Activated CD4-positive, alpha-beta T cell treated with anti-CD3 and anti-CD28 coated beads, Interleukin-2, amount 10 ng/mL, durations not matched to agents 7 days and 5 days (primary cell): Measurements from ENCODE around the gene ZIC5. TPM values are rescaled to one million over a fixed set of nuclear protein-coding genes. Genes with fewer than 3 reads are reported as not detected.
"Not testable (repeated sequence)": the region's sequence is repeated elsewhere in the genome, so short reads cannot be mapped to it uniquely, and the experiment has no call there.

ENCODE experiments used
- CTCF ChIA-PET: fragments of 350-600 bp; sonication (Branson Sonifier 250); formaldehyde crosslinking; loops from one replicate; lab custom pipeline; 2021; ENCODE audit warnings: antibody characterized with exemption; lab: Charles Lee
- POLR2A ChIA-PET: fragments of 350-600 bp; sonication (Branson Sonifier 250); formaldehyde crosslinking; loops from one replicate; lab custom pipeline; 2021; ENCODE audit warnings: antibody characterized with exemption; lab: Charles Lee
- DNase-seq: peaks from one replicate; pipeline ENCODE4 v3.0.0-alpha.2; 2020
- H3K27ac Mint-ChIP-seq: one replicate; pipeline ENCODE4 v1.8.0; 2021; ENCODE audit warnings: mild to moderate bottlenecking, moderate library complexity, mixed read lengths
- H3K27me3 Mint-ChIP-seq: one replicate; pipeline ENCODE4 v1.8.0; 2021; ENCODE audit warnings: mixed read lengths
- H3K36me3 Mint-ChIP-seq: one replicate; pipeline ENCODE4 v1.8.0; 2021; ENCODE audit warnings: low read depth, mixed read lengths
- H3K4me1 Mint-ChIP-seq: one replicate; pipeline ENCODE4 v1.8.0; 2021; ENCODE audit warnings: mixed read lengths
- H3K4me3 Mint-ChIP-seq: one replicate; pipeline ENCODE4 v1.8.0; 2021; ENCODE audit warnings: mild to moderate bottlenecking, moderate library complexity, mixed read lengths
- H3K9me3 Mint-ChIP-seq: one replicate; pipeline ENCODE4 v1.8.0; 2021; ENCODE audit warnings: mixed read lengths
- total RNA-seq, 2 experiments: library from RNA; stranded (reverse); gene quantifications; one replicate each; pipeline ENCODE4 v1.2.3, GENCODE V29; 2021

The ZIC5 gene
- total RNA-seq, 2 experiments from 2014 or later: not detected

DNA sequence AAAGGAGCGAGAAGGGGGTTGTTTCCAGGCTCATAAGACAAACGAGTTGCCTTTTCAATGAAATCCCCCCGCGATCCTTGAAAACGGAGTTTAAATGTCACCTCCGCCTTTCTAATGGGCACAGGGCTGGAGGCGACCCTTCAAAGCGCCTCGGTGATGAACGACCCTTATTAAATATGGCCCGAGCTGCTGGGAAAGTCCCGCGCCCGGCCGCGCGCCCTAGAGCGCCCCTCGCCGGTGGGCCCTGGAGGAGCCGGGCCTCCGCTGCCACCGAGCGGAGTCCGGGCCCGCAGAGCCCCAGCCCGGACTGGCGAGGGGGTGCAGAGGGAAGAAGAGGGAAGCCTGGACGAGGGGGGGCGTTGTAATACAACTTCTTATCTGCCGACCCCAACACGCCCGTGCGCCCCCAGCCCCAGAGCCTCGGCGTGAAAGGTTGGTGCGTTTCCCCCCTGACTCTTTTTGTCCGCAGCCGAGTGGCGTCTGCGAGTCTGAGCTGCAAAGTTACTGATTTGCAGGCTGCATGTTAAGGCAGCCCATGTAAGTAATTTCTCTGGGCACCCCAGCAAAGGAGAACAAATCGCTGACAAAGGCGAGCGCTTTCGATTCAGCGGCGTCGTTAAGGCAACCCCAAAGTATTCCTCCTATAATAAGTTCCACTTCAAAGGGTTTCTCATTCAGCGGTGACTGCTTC lies 11.9 kb downstream of the ZIC5 start:
- CTCF ChIA-PET: interaction anchor here (1.2 to 1.8 kb wide), 3 partner anchors 31 to 304 kb away, joined by 3 to 6 read pairs (median 3); no protein-coding TSS in a partner anchor
- peaks cover 18% of the 10 kb centered on the region for H3K4me1 Mint-ChIP-seq
- DNase-seq: no peak
- peaks cover 2% of the 10 kb centered on the region for H3K9me3 Mint-ChIP-seq
- H3K27me3 Mint-ChIP-seq: peaks cover 84% of the 10 kb centered on the region
- no peaks in the 10 kb centered on the region for H3K36me3 Mint-ChIP-seq
- H3K4me3 Mint-ChIP-seq: peak overlapping the region; percentile 32
- POLR2A ChIA-PET: no interaction called here
- H3K27ac Mint-ChIP-seq: no peak overlapping the region

DNA sequence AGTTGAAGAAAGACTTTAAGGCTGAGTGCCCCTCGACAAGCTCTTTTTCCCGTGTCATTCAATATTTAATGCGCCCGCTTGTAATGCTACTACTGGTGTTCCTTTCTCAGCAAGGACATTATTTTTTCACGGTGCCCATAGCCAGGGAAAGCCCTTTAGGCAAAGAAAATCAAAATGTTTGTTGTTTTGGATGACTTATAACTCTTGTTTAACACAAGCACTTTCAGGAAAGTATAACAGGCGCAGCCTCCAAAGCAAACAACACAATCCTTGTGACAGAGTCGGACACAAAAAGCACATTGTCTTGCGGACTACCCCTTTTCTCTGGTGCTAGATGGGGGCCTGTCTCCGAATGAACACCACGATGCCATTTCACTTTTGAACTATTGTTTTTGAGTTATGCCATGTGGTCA lies 12.4 kb downstream of the ZIC5 start:
- no peak overlapping the region for H3K4me3 Mint-ChIP-seq
- CTCF ChIA-PET: interaction anchor here (1.2 to 1.8 kb wide), 4 partner anchors 17 to 37 kb away, joined by 3 to 6 read pairs (median 4); no protein-coding TSS in a partner anchor
- no peaks in the 10 kb centered on the region for H3K36me3 Mint-ChIP-seq
- peaks cover 86% of the 10 kb centered on the region for H3K27me3 Mint-ChIP-seq
- peaks cover 18% of the 10 kb centered on the region for H3K4me1 Mint-ChIP-seq
- no peak overlapping the region for H3K27ac Mint-ChIP-seq
- no peak for DNase-seq
- peaks cover 2% of the 10 kb centered on the region for H3K9me3 Mint-ChIP-seq
- POLR2A ChIA-PET: no interaction called here

DNA sequence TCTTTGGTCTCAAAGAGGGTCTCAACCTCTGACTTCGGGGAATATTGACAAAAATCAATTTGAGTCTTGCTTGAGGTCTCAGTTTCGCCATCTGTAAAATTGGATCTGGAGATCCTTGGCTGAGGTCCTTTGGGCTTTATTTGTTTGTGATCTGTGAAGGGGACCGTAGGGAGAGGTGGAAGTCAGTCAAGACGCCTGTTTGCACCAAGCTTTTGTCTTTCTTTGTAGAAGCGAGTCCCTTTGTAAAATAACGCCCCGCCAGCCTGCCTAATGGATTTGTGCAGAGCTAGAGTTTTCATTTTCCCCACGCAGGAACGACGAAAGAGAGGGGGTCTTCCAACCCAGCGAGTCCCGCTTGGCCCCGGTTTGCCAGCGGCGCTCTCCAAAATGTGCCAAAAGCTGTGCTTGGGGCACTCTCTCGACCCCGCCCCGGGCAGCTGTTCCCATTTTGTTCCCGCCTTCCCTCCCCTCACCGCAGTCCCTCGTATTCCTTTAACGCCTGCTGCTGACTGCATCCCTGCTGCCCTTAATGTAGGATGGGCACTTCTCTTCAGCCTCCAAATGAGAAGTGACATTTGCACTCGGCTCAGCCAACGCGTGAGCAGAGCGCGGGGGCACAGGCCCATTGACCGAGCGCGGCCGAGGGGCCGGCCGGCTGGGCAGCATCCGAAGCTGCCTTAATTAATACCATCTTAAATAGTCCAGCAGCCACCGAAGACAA lies 13.0 kb downstream of the ZIC5 start:
- DNase-seq: no peak
- Mint-ChIP-seq H3K27me3 (peaks cover 86% of the 10 kb centered on the region), H3K36me3 (no peaks in the 10 kb centered on the region), H3K9me3 (peaks cover 2% of the 10 kb centered on the region), H3K27ac (no peak overlapping the region), H3K4me3 (no peak overlapping the region), H3K4me1 (peaks cover 18% of the 10 kb centered on the region)
- ChIA-PET POLR2A (no interaction called here), CTCF (interaction anchor here (0.7 to 1.8 kb wide), 6 partner anchors 17 to 557 kb away, joined by 3 to 6 read pairs (median 3); no protein-coding TSS in a partner anchor)

DNA sequence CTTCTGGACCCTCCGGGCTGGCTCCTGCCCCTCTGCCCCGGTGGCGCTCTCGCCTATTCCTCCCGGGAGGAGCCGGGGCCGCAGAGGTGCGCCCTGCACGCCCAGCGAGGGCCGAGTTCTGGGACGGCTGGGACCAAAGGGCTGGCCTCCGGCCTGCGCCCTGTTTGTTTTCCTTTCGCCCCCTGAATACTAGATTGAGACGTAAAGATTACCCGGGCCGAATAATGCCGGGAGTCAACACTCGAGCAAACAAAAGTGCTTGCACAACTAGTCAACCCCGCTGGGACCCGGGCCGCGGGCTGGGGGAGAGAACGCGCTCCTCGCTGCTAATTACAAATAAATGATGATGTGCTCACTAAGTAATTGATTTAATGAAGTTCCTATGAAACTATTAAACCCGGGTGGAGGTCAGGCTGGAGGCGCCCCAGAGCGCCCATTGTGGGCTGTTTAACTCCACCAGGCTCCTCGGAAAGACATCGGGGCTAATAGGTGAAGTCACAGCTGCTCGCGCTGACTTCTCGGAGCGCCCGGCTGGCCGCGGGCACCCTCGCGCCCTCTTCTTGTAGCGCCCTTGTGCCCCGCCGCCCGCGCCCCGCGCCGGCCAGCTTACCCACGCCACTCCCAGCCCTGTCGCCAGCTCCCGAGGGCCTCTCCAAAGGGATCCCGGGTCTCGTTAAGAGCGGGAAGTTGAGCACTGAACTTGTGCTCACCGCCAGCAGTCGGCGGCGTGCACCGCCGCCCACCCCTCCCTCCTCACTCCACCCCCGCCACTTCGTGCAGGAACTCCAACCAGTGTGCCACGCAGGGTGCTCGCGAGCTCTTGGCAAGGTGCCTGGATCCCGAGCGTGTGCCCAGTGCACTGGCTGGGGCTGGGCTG lies 14.9 kb downstream of the ZIC5 start:
- CTCF ChIA-PET: interaction anchor here (0.5 to 1.2 kb wide), 5 partner anchors 24 to 290 kb away, joined by 3 to 4 read pairs (median 3); no protein-coding TSS in a partner anchor

DNA sequence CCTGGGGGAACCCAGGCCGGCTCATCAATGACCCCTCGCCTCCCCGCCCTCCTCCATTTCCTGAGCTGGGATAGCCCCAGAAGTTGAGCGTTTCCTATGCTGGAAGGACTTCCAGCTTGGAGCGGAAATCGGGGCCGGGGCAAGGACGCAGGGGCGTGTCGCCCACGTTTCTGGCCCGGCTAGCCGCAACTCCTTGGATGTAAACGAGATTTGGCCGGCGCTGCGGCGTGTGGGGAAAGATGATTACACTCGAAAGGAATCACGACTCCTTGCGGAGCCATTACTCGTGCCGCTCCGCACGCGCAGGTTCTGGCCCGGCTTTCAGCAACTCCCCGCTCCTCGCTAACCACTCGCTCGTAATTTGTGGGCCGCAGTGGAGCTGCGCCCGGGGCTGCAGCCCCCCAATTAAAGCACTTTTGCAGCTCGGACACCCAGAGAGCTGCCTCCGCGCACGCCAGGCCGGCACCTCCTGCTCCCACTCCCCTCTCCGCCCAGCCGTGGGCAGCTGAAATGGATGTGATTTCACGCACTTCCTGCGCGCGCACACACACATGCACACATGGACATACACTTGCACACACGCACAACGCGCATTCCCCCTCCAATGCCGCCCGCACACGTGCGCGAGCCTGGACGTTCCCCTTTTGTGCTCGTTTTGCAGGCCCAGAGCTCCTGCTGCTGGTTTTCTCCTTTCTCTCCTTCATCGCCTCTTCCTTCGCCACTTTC lies 15.7 kb downstream of the ZIC5 start:
- peaks cover 88% of the 10 kb centered on the region for H3K27me3 Mint-ChIP-seq
- peaks cover 2% of the 10 kb centered on the region for H3K9me3 Mint-ChIP-seq
- no peak overlapping the region for H3K4me3 Mint-ChIP-seq
- H3K27ac Mint-ChIP-seq: peak overlapping the region; percentile 41
- CTCF ChIA-PET: interaction anchor here (0.6 to 1.2 kb wide), 4 partner anchors 14 to 47 kb away, joined by 3 read pairs; no protein-coding TSS in a partner anchor
- no peaks in the 10 kb centered on the region for H3K36me3 Mint-ChIP-seq
- POLR2A ChIA-PET: no interaction called here
- peaks cover 18% of the 10 kb centered on the region for H3K4me1 Mint-ChIP-seq
- DNase-seq: no peak

More for the DNA sequence above, 14.9 kb downstream of the ZIC5 start:
- H3K4me3 Mint-ChIP-seq: peak overlapping the region; percentile 19
- H3K27me3 Mint-ChIP-seq: peaks cover 91% of the 10 kb centered on the region
- no peak for DNase-seq
- H3K9me3 Mint-ChIP-seq: peaks cover 2% of the 10 kb centered on the region
- no peaks in the 10 kb centered on the region for H3K36me3 Mint-ChIP-seq
- peak overlapping the region; percentile 31 for H3K27ac Mint-ChIP-seq
- peaks cover 18% of the 10 kb centered on the region for H3K4me1 Mint-ChIP-seq
- POLR2A ChIA-PET: no interaction called here

DNA sequence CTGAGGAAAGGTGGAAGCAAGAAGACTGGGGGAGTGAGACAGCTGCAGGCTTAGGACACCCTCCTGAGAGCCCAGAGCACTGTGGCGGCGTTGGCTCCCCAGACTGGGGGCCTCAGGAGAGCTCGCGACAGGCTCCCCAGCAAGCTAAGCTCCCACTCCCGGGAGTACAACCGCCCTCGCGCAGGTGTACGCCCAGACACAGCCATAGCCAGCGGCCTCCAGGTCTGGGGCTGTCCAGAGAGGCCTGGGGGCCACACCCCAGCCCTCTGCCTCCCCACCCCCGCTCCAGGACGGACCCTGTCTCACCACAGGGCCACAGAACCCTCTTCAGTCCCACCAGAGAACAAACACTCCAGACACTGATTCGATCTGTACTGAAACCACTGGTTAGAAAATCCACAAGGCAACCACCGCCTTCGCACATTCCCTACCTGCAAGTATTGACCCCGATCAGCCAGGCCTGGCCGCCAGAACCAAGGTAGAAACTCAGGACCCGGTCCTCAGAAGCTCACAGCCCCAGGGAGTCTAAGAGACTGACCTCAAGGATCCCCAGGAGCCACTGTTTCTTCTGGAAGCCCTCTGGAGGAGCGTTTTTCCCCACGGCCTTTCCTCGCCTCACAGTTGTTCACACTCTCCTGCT lies 16.3 kb downstream of the ZIC5 start:
- no peak overlapping the region for H3K27ac Mint-ChIP-seq
- DNase-seq: no peak
- ChIA-PET POLR2A (no interaction called here), CTCF (interaction anchor here (0.7 kb wide), 1 partner anchor 15 kb away, joined by 3 read pairs; no protein-coding TSS in a partner anchor)
- H3K4me3 Mint-ChIP-seq: no peak overlapping the region
- H3K36me3 Mint-ChIP-seq: no peaks in the 10 kb centered on the region
- peaks cover 2% of the 10 kb centered on the region for H3K9me3 Mint-ChIP-seq
- peaks cover 18% of the 10 kb centered on the region for H3K4me1 Mint-ChIP-seq
- H3K27me3 Mint-ChIP-seq: peaks cover 88% of the 10 kb centered on the region

DNA sequence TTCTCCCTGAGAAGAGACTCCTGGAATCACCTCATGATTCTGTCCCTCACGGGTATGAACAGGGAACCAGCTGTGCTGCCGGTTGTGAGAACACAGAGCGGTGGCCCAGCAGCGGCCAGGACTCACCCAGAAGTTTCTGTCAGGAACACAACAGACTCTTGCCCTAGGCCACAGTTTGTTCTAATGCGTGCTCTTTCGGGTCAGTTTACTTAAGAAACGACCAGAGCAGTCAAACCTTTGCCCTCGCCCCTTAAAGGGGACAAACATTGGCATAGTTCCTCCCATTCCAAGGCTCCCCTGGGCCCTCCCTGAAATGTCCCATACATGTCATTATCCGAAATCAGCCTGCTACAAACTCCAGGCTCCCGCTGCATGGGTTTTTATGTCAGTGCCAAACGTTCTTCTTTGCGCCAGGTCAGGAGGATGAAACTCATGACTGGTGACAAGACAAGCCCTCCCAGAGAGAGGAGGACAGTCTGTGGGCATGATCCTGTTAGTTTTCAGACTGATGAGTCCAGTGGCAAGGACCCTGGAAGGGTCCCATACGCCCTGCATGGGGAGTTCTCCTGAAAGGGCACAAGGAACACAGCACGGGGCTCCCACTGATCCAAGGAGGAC lies 18.3 kb downstream of the ZIC5 start:
- H3K27ac Mint-ChIP-seq: no peak overlapping the region
- ChIA-PET CTCF (no interaction called here), POLR2A (no interaction called here)
- no peaks in the 10 kb centered on the region for H3K9me3 Mint-ChIP-seq
- no peak for DNase-seq
- no peaks in the 10 kb centered on the region for H3K36me3 Mint-ChIP-seq
- H3K4me1 Mint-ChIP-seq: peaks cover 9% of the 10 kb centered on the region
- peaks cover 87% of the 10 kb centered on the region for H3K27me3 Mint-ChIP-seq
- H3K4me3 Mint-ChIP-seq: no peak overlapping the region

DNA sequence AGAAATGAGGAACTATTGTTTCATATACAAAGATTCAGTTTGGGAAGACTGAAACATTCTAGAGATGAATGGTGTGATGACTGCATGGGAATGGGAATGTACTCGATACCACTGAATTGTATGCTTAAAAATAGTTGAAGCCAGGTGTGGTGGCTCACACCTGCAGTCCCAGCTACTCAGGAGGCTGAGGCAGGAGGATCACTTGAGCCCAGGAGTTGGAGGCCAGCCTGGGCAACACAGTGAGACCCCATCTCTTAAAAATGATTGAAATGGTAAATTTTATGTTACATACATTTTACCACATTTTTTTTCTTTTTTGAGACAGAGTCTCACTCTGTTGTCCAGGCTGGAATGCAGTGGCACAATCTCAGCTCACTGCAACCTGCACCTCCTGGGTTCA lies 19.9 kb downstream of the ZIC5 start:
- POLR2A ChIA-PET, DNase-seq, H3K4me3 Mint-ChIP-seq, H3K27ac Mint-ChIP-seq, H3K4me1 Mint-ChIP-seq, H3K36me3 Mint-ChIP-seq, H3K9me3 Mint-ChIP-seq: not testable (repeated sequence)
- CTCF ChIA-PET: interaction anchor here (0.7 to 1.5 kb wide), 2 partner anchors 32 to 1017 kb away, joined by 3 to 4 read pairs; no protein-coding TSS in a partner anchor
- peaks cover 82% of the 10 kb centered on the region for H3K27me3 Mint-ChIP-seq

DNA sequence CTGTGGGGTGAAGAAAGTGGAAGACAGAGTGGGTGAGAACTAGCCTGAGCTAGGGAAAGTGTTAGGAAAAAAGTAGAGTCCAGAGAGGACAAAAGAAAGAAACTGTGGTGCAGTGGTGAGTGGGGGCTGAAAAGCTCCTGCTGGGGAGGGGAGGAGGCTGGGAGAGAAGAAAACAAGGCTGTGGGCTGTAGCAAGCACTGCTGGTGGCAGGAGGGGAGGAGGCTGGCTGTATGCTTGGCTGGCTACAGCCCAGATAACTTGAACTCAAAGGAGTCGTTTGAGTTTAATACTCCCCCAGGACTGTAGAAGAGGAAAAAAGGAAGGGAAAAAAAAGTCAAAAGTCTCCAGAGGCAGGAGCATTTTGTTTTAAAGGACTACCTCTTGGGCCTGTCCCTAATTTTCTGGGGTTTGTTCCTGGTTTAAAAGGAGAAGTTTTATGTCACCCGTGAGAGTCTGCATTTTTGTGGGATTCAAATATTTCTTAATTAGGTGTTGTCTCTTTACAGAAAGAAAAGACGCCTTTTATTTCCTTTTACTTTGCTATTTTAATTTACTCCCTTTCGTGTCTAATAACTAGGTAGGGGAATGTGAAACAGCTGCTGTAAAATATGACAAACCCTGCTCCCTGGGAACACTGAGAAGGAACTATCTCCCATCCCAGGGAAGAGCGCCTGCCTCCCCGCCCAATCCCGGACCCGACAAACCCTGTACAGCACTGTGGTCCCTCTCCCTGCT lies 21.7 kb downstream of the ZIC5 start:
- no peak for DNase-seq
- no peaks in the 10 kb centered on the region for H3K4me1 Mint-ChIP-seq
- no peak overlapping the region for H3K27ac Mint-ChIP-seq
- no peaks in the 10 kb centered on the region for H3K9me3 Mint-ChIP-seq
- ChIA-PET CTCF (no interaction called here), POLR2A (no interaction called here)
- no peaks in the 10 kb centered on the region for H3K36me3 Mint-ChIP-seq
- H3K27me3 Mint-ChIP-seq: peaks cover 72% of the 10 kb centered on the region
- no peak overlapping the region for H3K4me3 Mint-ChIP-seq

DNA sequence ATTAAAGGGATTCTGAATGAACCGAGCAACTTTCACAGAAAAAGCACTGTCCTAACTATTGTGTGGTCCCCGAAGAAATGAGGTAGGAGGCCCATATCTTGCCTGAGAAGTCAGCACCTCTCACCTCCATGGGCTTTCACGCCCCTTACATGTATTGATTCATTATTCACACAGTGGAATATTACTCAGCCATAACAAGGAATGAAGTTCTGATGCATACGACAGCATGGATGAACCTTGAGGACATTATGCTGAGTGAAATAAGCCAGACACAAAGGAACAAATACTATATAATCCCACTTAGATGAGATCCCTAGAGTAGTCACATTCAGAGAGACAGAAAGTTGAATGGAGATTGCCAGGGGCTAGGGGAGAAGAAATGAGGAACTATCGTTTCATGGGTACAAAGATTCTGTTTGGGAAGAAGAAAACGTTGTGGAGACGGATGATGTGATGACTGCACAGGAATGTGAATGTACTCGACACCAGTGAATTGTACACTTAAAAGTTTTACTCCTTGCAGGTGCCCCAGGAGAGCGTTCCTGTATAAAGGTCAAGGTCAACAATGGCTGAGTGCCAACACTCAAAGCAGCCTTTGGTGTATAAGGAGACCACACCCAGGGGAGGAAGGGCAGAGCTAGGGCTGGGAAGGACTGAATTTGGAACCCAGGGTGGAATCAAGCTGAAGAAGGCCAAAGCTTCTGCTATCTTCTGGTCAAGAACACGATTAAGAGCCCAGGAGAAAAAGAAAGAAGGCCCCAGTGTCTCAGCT lies 22.5 kb downstream of the ZIC5 start:
- ChIA-PET CTCF (no interaction called here), POLR2A (interaction anchor here (0.6 kb wide), 1 partner anchor 293 kb away, joined by 3 read pairs; no protein-coding TSS in a partner anchor)
- no peak for DNase-seq
- peaks cover 66% of the 10 kb centered on the region for H3K27me3 Mint-ChIP-seq
- no peaks in the 10 kb centered on the region for H3K9me3 Mint-ChIP-seq
- no peak overlapping the region for H3K27ac Mint-ChIP-seq
- H3K36me3 Mint-ChIP-seq: no peaks in the 10 kb centered on the region
- H3K4me1 Mint-ChIP-seq: no peaks in the 10 kb centered on the region
- H3K4me3 Mint-ChIP-seq: no peak overlapping the region
